HG03066 (cell line): ENCODE measurements around the gene MEGF10.
"Not testable (repeated sequence)": the region's sequence is repeated elsewhere in the genome, so short reads cannot be mapped to it uniquely, and the experiment has no call there.

ENCODE experiments used
- ATAC-seq: cut with Tn5 transposase; IDR thresholded peaks from one replicate; pipeline ENCODE4 v1.9.1; 2021; ENCODE audit warnings: low read depth; ENCODE audit not compliant: unreplicated experiment

MEGF10 gene

DNA sequence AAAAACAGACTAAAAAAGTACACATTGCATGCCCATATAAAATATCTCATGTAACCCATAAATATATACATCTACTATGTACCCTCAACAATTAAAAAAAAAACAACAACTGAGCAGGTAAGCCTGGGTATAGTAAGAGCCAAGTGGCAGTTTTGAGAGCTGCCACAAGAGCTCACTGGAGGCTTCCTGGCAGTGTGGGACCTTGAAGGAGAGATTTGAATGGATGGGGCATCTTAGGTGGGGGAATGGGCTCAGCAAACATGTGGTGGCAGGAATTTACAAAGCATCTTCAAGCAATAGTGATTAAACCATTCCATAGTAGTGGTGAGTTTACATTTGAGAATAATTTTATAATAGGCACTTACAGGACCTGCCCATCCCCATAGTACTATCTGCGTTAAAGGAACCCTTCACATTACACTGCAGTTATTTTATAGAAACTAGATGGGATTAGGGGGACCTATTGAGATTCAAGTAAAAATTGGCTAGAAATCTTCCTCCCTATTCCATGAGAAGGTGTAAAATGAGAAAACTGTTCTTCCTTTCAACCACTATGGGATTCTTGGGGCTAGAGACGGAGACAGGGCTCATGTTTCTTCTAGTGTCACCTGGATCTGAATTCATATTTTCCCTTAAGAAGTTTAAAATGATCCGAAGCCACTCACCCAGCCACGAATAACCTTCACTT, 6.9 kb downstream of the MEGF10 start:
- ATAC-seq, result no peak

DNA sequence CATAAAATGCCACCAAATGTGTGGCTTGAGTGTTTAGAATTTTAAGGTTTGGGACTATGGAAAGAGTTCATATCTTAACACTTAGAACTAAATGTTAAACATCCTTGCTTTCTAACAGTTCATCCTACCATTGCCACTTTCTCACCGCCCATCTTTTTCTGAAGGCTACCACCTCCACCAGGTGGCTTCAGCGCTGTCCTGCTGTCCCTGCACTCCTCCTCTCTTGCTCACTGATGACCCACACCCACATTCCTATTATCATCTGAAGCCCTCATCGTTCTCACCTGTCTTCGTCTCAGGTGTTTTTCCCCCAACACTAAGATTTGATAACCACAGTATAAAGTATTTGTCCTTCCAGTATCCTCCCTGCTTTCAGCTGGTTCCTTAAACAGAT, 7.4 kb downstream of the MEGF10 start:
- ATAC-seq, result no peak

DNA sequence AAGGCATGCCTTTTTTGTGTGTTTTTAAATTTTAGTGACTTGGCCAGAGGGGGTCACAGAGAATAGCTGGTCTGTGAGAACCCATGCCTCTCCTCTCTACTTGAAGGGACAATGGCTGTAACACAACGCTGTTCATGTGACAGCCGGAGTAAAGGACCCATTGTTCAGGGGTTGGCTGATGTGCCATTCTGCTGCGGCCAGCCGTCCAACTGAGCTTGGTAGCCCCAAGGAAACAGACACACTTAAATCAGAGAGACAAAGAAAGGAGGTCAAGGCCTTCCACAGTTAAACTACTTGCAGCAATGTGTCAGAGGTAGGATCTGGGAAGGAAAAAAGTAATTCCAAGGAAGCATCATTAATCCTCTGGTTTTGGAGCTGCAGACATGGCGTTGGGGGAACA, 8.1 kb downstream of the MEGF10 start:
- ATAC-seq, result no peak

DNA sequence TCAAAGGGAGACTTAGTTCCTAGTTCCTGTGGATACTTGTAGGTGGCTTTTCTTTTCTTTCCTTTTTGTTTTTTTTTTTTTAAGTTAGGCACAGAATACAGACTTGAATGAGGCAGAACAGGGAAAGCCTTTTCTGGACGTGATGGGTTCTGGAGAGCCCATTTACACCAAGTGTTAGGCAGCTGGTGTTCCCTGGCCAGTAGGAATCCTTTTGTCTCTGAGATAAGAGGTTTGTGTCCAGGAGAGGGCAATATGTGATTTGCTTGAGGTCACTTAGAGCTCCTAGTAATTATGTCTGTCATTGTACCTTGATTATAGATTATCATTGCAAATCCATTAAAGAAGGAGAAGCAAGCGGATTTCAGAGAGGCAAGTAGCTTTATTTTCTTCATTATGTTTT, 9.1 kb downstream of the MEGF10 start:
- no peak for ATAC-seq

DNA sequence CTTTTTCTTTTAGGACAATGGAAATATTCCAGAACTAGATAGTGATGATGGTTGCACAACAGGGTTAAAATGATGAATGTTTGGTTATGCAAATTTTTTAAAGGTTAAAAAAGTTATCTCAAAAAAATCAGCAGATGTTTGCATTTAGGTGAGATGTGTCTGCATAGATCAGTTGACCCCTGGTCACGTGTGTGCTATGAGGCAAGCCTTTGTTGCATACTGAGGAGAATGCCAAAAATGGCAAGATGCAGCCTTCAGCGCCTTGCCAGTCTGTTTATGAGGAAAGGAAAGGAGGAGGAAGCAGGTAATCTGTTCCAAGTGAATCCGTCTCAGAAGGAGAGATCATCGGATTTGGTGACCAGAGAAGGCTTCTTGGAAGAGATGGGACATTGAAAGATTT, 11.9 kb downstream of the MEGF10 start:
- no peak for ATAC-seq

DNA sequence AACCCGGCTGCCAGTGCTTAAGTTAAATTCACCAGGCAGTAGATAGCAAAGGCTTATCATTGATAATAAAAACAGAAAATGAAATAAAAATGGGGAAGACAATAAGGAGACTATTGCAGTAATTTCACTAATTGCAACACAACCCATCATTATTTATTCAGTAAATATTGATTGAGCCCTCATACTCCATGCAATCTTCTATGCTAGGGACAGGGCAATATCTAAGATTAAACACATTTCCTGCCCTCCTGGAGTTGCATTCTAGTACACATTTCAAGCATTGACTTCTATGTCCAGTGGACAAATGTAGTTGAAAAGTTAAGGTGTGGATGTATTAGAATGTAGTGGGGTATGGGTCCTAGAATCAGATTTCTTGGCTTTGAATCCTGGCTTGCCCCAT, 12.8 kb downstream of the MEGF10 start:
- no peak for ATAC-seq

DNA sequence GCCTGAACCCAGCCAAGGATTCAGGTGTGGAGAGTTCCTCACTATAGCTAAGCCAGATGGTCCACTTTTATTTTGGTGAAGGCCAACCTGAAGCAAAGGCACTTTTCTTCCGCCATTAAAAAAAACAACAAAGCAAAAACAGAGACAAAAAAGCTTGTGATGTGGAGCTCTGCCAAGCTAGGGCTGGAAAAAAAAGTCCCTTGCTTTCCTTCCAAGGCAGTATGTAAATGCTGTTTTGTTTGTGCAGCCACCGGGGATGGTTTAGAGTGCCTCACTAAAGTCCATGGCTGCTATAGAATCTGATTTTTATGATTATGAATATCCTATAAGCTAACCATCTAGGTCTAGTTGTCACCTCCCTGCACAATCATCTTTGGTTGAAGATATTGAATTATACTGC, 14.9 kb downstream of the MEGF10 start:
- no peak for ATAC-seq

DNA sequence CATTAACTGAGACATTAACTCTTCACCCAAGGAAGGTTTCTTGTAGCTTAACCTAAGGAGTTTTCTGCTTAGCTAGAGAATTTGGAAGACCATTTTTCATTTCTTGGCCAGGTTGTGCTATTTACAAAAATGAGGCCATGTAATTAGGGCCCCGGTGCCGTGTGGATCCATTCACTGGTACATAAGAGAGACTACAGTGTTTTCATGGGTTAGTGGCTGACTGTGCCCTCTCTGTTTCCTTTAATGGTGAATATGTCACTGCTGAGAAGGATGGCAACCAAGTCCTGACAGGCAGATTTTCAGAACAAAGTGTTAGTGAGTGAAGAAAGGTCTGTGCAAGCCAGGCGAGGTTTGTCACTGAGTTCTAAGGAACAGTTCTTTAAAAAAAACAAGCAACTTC, 15.4 kb downstream of the MEGF10 start:
- no peak for ATAC-seq

DNA sequence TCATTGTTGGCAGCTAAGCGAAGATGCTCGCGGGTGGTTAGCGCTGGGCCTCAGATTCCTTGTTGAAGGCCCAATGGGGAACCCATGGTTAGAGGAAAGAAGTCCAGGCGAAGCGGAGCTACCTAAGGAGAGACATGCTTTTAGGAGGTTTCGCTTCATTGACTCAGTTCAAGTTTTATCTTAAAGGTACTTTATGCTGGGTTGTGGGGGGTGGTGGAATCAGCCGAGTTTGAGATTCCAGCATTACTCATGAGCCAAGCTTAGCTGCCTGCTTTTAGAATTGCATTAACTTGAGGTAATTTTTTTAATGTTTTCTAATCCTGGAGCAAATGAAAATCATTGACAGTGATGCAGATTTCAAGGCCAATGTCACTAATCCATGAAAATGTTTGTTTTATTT, 16.1 kb downstream of the MEGF10 start:
- ATAC-seq, result no peak

DNA sequence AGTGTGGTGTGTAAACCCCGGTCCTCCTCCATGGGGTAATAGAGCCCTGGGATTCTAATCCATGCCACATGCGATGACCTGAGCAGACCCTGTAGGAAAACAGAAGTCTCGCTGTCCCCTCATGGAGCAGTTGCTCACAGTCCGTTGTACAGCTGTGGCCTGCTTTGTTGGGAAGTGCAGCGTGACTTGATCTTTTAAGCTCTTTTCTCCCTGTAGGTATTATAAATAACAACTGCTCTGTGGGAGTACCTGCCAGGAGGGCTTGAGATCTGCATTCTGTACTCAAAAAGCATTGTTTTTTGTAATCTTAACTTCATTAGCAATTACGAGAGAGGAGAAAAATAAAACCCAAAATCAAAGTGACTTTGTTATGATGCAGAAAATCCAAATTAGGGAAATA, 17.3 kb downstream of the MEGF10 start:
- no peak for ATAC-seq

DNA sequence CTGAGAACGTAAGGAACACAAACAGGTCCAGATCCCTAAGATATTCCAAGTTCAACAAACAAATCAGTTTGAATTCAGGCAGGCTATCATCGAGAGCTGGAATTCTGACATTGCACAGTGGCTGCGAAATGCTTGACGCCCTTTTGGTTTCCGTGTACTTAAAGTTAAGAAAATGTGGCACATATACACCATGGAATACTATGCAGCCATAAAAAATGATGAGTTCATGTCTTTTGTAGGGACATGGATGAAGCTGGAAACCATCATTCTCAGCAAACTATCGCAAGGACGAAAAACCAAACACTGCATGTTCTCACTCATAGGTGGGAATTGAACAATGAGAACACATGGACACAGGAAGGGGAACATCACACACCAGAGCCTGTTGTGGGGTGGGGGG, 17.7 kb downstream of the MEGF10 start:
- ATAC-seq, result not testable (repeated sequence)

DNA sequence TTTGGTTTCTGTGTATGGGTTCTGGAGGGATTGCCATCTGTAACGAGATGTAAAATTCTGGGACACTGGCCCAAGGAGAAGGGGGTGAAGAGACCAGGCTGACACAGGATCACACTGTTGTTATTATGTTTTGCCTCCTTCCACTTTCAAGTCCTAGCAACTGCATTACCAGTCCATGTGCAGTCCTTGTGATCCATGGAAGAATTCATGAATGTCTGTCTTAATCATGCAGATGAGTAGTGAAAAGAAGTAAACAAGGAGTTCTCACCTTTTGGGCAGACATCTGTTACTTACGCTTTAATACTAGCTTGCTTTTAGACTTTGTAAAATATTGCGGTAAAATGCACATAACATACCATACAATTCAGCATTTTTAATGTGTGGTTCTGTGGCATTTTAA, 18.3 kb downstream of the MEGF10 start:
- no peak for ATAC-seq

DNA sequence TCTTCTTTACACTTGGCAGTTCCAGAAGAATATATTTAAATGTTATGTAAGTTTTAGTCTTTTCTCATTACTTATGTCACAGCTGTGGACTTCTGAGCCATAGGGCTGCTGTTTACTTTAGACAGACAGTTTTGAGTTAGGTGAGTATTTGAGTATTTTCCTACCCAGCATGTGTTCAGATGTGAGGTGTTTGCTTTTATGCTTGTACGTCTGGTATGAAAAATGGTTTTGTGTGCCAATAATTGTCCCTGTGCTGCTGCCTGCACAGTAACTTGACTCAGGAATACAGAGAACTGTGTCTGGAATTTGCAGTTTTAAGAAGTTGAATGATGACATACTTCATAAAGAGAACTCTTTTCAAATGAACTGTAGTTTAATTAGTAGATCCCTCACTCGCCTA, 20.8 kb downstream of the MEGF10 start:
- no peak for ATAC-seq

DNA sequence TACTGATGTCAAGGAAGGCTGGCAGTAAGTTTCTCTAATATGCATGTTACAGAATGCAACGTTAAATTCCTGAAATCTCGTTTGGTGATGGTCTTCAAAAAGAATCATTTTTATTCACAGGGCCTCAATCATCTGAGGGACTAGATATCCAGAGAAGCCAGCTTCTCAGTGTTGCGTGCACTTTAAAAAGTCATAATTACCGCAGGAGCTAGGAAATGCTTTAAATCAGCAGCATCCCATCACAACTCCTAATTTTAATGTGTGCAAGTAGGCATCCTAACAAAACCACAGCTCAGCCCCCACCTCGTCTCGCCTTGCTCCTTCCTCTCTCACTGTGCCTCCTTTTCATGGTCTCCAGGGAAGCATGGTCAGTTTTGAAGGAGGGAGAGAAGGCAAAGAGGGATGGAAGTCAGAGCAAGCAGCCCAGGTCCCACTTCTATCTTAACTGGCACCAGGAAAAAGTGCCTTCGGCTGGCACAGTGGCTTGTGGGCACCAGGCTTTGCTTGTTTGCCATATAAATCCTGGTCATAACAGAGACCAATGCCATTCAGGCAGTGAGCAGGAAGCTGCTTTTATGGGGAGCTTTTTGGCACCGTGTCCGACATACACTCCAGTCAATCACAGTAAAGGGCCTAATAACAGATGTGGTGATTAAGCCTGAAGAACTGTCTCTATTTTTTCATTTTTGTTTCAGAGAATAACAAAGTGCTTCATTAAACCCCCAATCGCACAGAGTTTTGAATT, 21.4 kb downstream of the MEGF10 start:
- no peak for ATAC-seq

DNA sequence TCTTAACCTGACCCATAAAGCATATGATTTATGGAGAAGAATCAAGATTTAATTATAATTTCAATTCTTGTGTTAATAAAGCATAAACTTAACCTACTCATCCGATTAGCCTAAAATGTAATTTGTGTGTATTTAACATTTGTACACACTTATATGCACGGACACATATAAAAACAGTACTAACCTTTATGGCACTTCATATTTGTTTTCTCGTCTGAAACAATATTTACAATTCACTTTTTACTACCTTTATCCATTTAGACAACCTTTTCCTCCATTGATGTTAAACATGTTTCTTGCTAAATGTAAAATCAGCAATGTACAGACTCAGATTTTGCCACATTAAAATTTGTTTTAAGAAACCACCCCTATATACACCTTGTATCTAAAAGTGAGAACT, 22.8 kb downstream of the MEGF10 start:
- peak; percentile 14 for ATAC-seq

DNA sequence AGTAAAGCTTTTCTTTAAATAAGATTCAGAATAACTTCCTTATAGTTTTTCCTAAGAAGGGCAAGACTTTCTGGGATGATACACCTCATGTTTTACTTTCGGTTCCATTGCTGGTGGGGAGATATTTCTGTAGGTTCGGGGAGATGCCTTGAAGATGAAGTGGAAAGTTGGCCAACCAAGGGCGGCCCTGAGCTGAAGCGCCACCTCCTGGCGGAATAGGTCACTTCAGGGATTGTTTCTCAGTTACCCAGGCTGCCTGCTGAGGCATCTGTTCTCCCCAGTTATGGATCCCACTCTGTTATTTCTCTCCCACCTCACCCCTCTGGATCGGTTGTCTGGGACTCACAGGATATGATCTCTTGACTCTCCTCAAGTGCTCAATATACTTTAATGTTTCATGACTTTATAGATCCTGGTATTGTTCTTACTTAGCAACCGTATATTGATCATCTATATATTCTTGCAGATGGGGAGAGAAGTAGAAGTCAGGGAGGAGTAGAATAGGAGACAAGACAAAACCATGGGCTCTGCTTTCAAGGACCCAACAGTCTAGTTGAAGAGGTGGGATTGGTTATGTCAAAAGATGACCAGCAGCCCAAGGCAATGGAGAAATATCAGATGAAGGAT, 23.4 kb downstream of the MEGF10 start:
- peak; percentile 97 for ATAC-seq

DNA sequence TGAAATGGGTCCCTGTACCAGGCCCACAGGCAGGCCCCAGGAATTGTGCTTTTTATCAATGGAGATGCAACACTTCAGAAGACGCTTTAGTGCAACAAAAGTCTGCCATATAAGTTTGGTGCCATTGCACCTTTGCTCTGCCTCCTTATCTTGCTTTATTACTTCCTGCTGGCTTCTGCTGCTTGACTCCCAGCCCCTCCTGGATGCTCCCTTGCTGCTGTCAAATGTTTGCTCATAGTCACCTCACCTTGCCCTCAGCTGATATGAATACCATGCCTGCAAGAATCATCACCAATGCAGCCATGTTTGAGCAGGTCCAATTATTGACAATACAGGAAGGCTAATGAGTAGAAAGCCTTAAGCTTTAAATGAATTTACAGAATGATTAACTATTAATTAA, 25.4 kb downstream of the MEGF10 start:
- ATAC-seq, result no peak

DNA sequence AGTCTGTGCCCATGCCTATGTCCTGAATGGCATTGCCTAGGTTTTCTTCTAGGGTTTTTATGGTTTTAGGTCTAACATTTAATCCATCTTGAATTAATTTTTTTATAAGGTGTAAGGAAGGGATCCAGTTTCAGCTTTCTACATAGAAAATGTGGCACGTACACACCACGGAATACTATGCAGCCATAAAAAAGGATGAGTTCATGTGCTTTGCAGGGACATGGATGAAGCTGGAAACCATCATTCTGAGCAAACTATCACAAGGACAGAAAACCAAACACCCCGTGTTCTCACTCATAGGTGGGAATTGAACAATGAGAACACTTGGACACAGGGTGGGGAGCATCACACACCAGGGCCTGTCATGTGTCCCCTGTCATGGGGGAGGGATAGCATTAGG, 26.8 kb downstream of the MEGF10 start:
- ATAC-seq, result not testable (repeated sequence)

DNA sequence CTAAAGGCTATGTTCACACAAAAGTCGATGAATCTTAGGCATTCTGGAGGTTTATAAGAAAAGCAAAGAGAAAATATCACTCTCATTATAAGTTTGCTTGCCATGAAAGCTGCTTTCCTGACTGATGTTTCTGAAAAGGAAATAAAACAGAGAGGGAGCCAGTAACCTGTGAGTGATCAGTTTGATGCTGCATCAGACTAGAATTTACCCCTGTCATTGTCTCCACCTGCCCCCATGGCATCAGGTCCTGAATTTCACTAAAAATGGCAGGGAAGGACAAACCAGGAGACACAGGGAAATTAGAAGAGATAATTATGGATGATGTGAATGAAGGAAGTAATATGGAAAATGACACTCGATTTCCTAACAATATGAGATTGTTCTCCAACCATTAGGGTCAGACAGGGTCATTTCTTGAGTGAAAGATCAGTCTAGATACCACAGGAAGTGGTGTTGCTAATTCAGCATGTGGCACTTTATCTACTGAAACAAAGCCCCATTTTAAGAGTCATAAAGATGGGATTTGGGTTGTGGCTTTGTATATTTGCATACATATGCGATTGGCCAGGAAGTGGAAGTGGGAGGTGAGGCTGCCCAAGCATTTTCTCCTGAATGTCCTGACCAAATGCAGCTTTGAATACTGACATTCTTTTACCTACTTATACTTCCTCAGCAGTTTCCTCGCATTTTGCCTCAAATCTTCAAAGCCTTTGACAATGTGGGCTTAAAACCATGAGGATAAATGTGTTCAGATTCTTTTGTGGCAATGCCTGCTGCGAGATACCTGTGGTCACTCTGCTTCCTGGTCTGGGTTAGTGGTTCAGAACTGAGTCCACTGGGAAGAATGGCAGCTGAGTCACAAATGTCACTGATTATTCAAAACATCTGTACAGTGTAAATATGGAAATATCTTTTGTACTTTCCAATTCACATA, 29.7 kb downstream of the MEGF10 start:
- ATAC-seq, result peak; percentile 96

DNA sequence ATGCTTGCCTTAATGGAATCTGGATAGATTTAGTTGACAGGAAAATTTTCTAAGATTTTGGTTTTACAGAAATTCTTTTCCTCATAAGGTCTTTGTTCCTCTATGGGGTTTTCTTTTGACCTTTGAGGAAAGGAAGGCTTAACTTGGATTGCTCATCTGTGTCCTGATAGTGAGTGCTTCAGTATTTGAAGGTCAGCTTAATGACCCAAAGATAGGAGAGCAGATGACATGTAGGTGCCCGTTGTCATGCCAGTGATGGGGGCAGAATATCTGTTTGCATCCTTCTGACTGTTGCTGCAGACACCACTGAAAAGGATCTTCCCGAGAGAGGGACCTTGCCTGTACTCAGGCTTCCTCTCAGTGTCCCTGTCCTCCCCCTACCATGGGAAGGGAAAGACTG, 30.9 kb downstream of the MEGF10 start:
- no peak for ATAC-seq

DNA sequence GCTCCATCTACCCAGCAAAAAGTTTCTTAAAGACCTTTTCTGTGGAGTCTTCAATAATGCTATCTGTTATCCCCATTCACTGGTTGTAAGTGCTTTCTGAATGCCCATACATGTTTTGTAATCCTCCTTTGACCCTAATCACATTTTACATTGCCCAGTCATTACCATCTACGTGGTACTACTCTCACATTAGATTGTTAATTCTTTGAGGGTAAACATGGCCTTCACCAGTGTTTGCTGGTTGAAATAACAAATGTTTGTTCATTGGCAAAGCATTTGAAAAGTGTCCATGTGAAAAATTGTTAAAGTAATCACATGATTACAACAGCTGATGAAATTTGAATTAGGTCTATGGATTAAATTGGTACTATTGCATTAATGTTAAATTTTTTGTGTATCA, 31.8 kb downstream of the MEGF10 start:
- ATAC-seq, result no peak
